Measurements from ENCODE around the gene SPG7. TPM values are rescaled to one million over a fixed set of nuclear protein-coding genes. Genes with fewer than 3 reads are reported as not detected.

The SPG7 gene
- polyA plus RNA-seq, 2 of the 4 experiments (the other 2 are of a cell fraction): 53.2 to 73.2 TPM

- 91% methylated on average over 28 of the region's 28 CpGs for WGBS (ENCODE audit: missing lambda C conversion rate)
- Histone ChIP-seq H3K4me2 (no peak overlapping the region), H3K9me3 (no peaks in the 10 kb centered on the region), H3K4me1 (no peaks in the 10 kb centered on the region), H3K27ac (no peak overlapping the region), H3K4me3 (no peak overlapping the region)
- ChIA-PET CTCF (interaction anchor here (0.6 to 6.2 kb wide), 4 partner anchors 9 to 80 kb away, joined by 3 to 41 read pairs (median 4); no protein-coding TSS in a partner anchor), POLR2A (no interaction called here)
- no peak for ATAC-seq
- no peak for FAIRE-seq
- no peak for DNase-seq (ENCODE audit: low read depth in 1 of 2, low spot score in 1 of 2)
- no peak for TF ChIP-seq RNF2 (IDR thresholded peaks at IDR 0.05; ENCODE audit: borderline replicate concordance, low read depth)
- no peak for TF ChIP-seq USF2 (IDR thresholded peaks at IDR 0.05)
- TF ChIP-seq ZC3H11A (IDR thresholded peaks at IDR 0.05): no peak
- TF ChIP-seq EP300 (IDR thresholded peaks at IDR 0.05): no peak
- TF ChIP-seq, protein P1, sequence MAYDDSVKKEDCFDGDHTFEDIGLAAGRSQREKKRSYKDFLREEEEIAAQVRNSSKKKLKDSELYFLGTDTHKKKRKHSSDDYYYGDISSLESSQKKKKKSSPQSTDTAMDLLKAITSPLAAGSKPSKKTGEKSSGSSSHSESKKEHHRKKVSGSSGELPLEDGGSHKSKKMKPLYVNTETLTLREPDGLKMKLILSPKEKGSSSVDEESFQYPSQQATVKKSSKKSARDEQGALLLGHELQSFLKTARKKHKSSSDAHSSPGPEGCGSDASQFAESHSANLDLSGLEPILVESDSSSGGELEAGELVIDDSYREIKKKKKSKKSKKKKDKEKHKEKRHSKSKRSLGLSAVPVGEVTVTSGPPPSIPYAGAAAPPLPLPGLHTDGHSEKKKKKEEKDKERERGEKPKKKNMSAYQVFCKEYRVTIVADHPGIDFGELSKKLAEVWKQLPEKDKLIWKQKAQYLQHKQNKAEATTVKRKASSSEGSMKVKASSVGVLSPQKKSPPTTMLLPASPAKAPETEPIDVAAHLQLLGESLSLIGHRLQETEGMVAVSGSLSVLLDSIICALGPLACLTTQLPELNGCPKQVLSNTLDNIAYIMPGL (CRISPR knock-in tag; IDR thresholded peaks at IDR 0.05; ENCODE audit: borderline replicate concordance): no peak
- no peak for TF ChIP-seq RAD21 (conservative IDR thresholded peaks at IDR 0.05 in 1 of 2, IDR thresholded peaks at IDR 0.05 in 1 of 2)
- TF ChIP-seq, protein P2, sequence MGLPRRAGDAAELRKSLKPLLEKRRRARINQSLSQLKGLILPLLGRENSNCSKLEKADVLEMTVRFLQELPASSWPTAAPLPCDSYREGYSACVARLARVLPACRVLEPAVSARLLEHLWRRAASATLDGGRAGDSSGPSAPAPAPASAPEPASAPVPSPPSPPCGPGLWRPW (IDR thresholded peaks at IDR 0.05): no peak
- TF ChIP-seq CTCF (IDR thresholded peaks at IDR 0.05): no peak
- no peak for TF ChIP-seq SREBF2 (IDR thresholded peaks at IDR 0.05)
- no peak for TF ChIP-seq RARB (CRISPR knock-in tag; IDR thresholded peaks at IDR 0.05)
- no peak for TF ChIP-seq POLR2AphosphoS2 (conservative IDR thresholded peaks at IDR 0.05; ENCODE audit: low read length)
- TF ChIP-seq JUNB (IDR thresholded peaks at IDR 0.05): no peak
- TF ChIP-seq ATOH8 (CRISPR knock-in tag; IDR thresholded peaks at IDR 0.05; ENCODE audit: low read depth): no peak
These were observed 40.3 kb downstream of the SPG7 start for GRCh38 chr16:89548344-89549006.

- CTCF ChIA-PET: interaction anchor here (0.6 to 6.2 kb wide), 6 partner anchors 9 to 79 kb away, joined by 3 to 41 read pairs (median 4); no protein-coding TSS in a partner anchor
- DNase-seq (ENCODE audit: low read depth in 1 of 2, low spot score in 1 of 2): no peak
- H3K4me2 ChIP-seq: no peak overlapping the region
- H3K4me3 ChIP-seq: no peak overlapping the region
- ATAC-seq: no peak
- WGBS (ENCODE audit: missing lambda C conversion rate): 87% methylated on average over 10 of the region's 10 CpGs
- H3K4me1 ChIP-seq: no peaks in the 10 kb centered on the region
- no peak overlapping the region for H3K27ac ChIP-seq
- no peaks in the 10 kb centered on the region for H3K9me3 ChIP-seq
- no peak for FAIRE-seq
- POLR2A ChIA-PET: no interaction called here
- TF ChIP-seq E2F6 (IDR thresholded peaks at IDR 0.05; ENCODE audit: borderline replicate concordance, low read depth) (no peak), ZFP36 (IDR thresholded peaks at IDR 0.05; ENCODE audit: borderline replicate concordance, partially characterized antibody) (no peak), CHD4 (IDR thresholded peaks at IDR 0.05; ENCODE audit: borderline replicate concordance) (no peak), HOXB5 (CRISPR knock-in tag; IDR thresholded peaks at IDR 0.05) (no peak), CTCF (IDR thresholded peaks at IDR 0.05) (no peak), ESRRA (IDR thresholded peaks at IDR 0.05; ENCODE audit: borderline replicate concordance, low read length) (no peak), TP53 (CRISPR knock-in tag; IDR thresholded peaks at IDR 0.05) (no peak), POLR2A (IDR thresholded peaks at IDR 0.05; ENCODE audit: low read length) (no peak), REST (IDR thresholded peaks at IDR 0.05) (no peak)
- TF ChIP-seq, protein P2 (IDR thresholded peaks at IDR 0.05): no peak
These were observed 41.0 kb downstream of the SPG7 start for GRCh38 chr16:89549007-89549700.
